Measurements from ENCODE around the gene TBXA2R. TPM values are rescaled to one million over a fixed set of nuclear protein-coding genes. Genes with fewer than 3 reads are reported as not detected.

Gene TBXA2R
- total and polyA plus RNA-seq, 4 donors: 1.7 to 6.0 (median 5.4) TPM

- Histone ChIP-seq H3K27ac (ENCODE audit: low read depth in 1 of 2, low read length in 2 of 2) (no peak overlapping the region), H3K36me3 (ENCODE audit: control insufficient read depth in 4 of 4, insufficient read depth in 3 of 4, low read depth in 1 of 4, low read length in 3 of 4) (peaks cover 0 to 6% (median 2%) of the 10 kb centered on the region in 4 donors), H3K9ac (ENCODE audit: low read depth in 1 of 2, low read length in 2 of 2) (no peak overlapping the region), H3K9me3 (ENCODE audit: control insufficient read depth in 4 of 4, low read length in 3 of 4) (no peaks in the 10 kb centered on the region), H3K4me3 (ENCODE audit: low read depth in 1 of 3, low read length in 3 of 3) (no peak overlapping the region), H3K27me3 (ENCODE audit: control insufficient read depth in 4 of 4, insufficient read depth in 4 of 4, low read length in 3 of 4) (no peaks in the 10 kb centered on the region), H3K4me1 (ENCODE audit: control insufficient read depth in 4 of 4, insufficient read depth in 4 of 4, low read length in 3 of 4) (peaks cover 9 to 24% (median 18%) of the 10 kb centered on the region in 4 donors)
- TF ChIP-seq FOXA2 (IDR thresholded peaks at IDR 0.05) (no peak), REST (IDR thresholded peaks at IDR 0.05) (no peak), HNF4G (IDR thresholded peaks at IDR 0.05) (no peak), CTCF (IDR thresholded peaks at IDR 0.05; ENCODE audit: low read depth, low read length, missing input control) (no peak), MAX (IDR thresholded peaks at IDR 0.05) (no peak), YY1 (IDR thresholded peaks at IDR 0.05) (no peak), HNF4A (conservative IDR thresholded peaks at IDR 0.05) (no peak), SP1 (IDR thresholded peaks at IDR 0.05) (no peak), NR2F2 (IDR thresholded peaks at IDR 0.05) (no peak), TAF1 (conservative IDR thresholded peaks at IDR 0.05) (no peak), GABPA (IDR thresholded peaks at IDR 0.05 in 1 of 2, conservative IDR thresholded peaks at IDR 0.05 in 1 of 2) (no peak), ZBTB33 (IDR thresholded peaks at IDR 0.05) (no peak), RAD21 (IDR thresholded peaks at IDR 0.05) (no peak), FOXA1 (IDR thresholded peaks at IDR 0.05) (no peak), ATF3 (IDR thresholded peaks at IDR 0.05) (no peak), EGR1 (IDR thresholded peaks at IDR 0.05; ENCODE audit: low read depth in 2 of 2) (no peak), RXRA (IDR thresholded peaks at IDR 0.05) (no peak), JUND (IDR thresholded peaks at IDR 0.05) (no peak)
- DNase-seq (ENCODE audit: low spot score): no peak
- 93% methylated on average over 21 of the region's 21 CpGs for WGBS
These were observed 39.1 kb upstream of the TBXA2R start for GRCh38 chr19:3645726-3646125.

Measured in liver (tissue), 9 donors.